ENCODE results near the gene RGS8.
"Not testable (repeated sequence)": the region's sequence is repeated elsewhere in the genome, so short reads cannot be mapped to it uniquely, and the experiment has no call there.

Gene RGS8

DNA sequence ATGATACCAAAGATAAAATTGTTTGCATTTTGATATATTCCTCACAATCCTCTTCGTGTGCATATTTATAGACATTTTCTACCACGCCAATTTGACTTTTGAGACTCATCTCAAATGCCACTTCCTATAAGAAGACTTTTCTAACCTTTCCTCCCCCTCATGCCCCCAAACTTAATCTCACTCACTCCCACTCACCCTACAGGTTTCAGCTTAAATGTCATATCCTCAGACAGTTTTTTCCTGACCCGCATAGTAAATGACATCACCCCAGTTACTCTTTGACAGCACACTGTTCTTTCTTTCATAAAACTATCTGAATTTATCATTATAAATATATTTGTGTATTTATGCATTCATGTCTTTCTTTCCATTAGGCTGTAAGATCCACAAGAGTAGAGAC lies 29.6 kb upstream of the RGS8 start:
- DNase-seq, result no peak
- TF ChIP-seq POLR2A (IDR thresholded peaks at IDR 0.05; ENCODE audit: low read length) (no peak), GATA1 (IDR thresholded peaks at IDR 0.05; ENCODE audit: low read depth, low read length) (no peak)

DNA sequence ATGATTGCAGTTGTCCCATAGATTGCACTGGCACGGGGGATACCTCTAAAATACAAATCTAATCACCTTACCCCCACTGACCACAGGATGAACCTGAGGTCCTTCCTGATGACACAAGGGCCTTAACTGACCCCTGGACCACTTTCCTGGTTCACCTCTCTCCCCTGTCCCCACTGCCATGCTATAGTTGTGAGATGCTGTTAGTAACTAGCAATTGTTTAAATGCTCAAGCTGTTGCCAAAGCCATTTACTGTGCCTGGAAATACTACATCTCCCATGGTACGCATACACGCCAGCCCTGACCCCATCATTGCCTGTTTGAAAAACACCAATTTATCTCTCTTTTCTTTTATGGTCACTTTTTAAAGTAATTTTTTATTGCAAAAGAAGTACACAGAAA lies 29.1 kb upstream of the RGS8 start:
- no peak for TF ChIP-seq GATA1 (IDR thresholded peaks at IDR 0.05; ENCODE audit: low read depth, low read length)
- TF ChIP-seq POLR2A (IDR thresholded peaks at IDR 0.05; ENCODE audit: low read length), result no peak

GRCh38 chr1:182709855-182710254 lies 25.5 kb upstream of the RGS8 start:
- TF ChIP-seq GATA1 (IDR thresholded peaks at IDR 0.05; ENCODE audit: low read depth, low read length) (no peak), POLR2A (IDR thresholded peaks at IDR 0.05; ENCODE audit: low read length) (no peak)
- no peak for DNase-seq

More for the DNA sequence above, 29.1 kb upstream of the RGS8 start:
- no peak for DNase-seq

GRCh38 chr1:182709225-182709764 lies 24.9 kb upstream of the RGS8 start:
- TF ChIP-seq GATA1 (IDR thresholded peaks at IDR 0.05; ENCODE audit: low read depth, low read length), result no peak
- TF ChIP-seq POLR2A (IDR thresholded peaks at IDR 0.05; ENCODE audit: low read length), result no peak
- no peak for DNase-seq

GRCh38 chr1:182707122-182707521 lies 22.7 kb upstream of the RGS8 start:
- no peak for TF ChIP-seq GATA1 (IDR thresholded peaks at IDR 0.05; ENCODE audit: low read depth, low read length)
- no peak for DNase-seq

DNA sequence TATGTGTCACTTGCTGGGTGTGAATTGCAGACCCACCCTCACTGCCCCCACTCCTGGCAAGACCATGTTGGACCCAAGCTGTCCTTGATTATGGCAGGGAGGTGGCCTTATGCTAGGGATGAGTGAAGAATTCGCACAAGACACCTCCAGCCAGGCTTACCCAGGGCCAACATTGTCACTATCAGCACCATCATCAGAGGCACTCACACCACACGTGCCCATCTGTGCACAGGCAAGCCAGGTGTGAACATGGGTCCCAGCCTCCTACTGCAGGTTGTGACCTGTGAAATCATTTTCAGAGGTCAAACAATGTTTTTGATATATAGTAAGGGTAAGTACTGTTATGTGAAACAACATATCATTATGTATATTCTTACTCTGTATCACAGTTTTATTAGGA lies 20.3 kb upstream of the RGS8 start:
- DNase-seq, result no peak
- no peak for TF ChIP-seq POLR2A (IDR thresholded peaks at IDR 0.05; ENCODE audit: low read length)

- no peak for DNase-seq
- TF ChIP-seq GATA1 (IDR thresholded peaks at IDR 0.05; ENCODE audit: low read depth, low read length) (no peak), POLR2A (IDR thresholded peaks at IDR 0.05; ENCODE audit: low read length) (no peak)
These were observed 19.2 kb upstream of the RGS8 start for GRCh38 chr1:182703539-182703938.

GRCh38 chr1:182702826-182703524 lies 18.6 kb upstream of the RGS8 start:
- no peak for DNase-seq
- TF ChIP-seq POLR2A (IDR thresholded peaks at IDR 0.05; ENCODE audit: low read length) (no peak), GATA1 (IDR thresholded peaks at IDR 0.05; ENCODE audit: low read depth, low read length) (no peak)

DNA sequence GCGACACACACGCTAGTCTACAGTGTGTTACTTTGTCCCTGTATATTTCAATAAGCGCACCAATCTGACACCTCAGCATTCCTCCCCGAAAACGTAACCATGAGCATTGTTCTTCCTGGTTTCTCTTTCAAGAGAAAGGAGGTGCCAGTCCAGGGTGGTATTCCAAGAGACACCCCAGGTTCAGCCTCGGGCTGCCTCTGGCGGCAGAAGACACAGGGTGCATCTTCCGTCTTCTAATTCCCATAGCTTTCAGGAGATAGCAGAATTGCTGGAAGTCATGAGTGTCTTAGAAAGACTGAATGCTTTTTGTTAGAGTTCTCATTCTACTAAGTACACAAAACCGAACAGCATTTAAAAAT lies 15.9 kb upstream of the RGS8 start:
- no peak for DNase-seq
- no peak for TF ChIP-seq GATA1 (IDR thresholded peaks at IDR 0.05; ENCODE audit: low read depth, low read length)
- no peak for TF ChIP-seq POLR2A (IDR thresholded peaks at IDR 0.05; ENCODE audit: low read length)

DNA sequence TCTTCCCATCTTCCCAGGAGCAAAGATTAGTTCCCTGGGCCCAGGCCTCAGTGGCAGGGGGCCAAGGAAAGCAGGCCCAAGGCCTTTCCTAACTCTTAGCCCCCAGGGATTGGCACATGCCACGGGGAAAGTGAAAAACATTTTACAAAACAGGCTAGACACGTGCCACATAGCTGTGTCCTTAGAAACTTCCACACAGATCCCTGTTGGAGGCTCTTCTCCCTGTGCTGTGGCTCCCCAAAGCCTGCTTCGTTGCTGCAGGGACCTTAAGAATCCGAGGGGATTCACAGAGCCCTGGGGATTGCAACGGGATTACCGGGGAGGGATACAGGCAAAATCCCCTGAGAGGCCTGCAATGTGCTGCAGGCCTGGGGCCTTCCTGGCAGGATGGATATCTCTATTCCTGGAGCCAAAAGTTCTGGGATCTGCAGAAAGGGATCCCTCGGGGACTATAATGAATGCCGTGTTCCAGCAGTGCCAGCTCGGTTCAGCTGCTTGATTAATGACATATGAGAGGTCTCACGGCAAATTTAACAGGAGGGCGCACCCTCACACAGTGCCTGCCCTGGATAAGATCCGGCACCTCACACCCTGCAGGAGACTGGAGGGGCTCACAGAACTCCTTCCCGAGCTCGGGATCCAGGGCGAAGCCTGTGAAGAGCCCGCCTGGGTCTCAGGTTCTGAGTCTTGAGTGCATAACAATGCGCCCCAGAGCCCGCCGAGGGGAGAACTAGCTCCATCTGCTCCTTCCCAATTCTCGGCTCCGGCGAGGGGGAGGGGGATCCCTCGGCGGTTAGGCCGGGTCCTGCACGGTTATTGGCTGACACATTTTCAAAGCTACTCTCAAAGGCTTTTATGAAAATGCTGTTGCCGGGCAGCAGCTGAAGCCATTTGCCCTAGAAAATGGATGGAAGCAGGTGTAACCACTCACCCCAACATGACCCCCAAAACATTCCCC lies 15.3 kb upstream of the RGS8 start:
- TF ChIP-seq POLR2A (IDR thresholded peaks at IDR 0.05; ENCODE audit: low read length) (no peak), GATA1 (IDR thresholded peaks at IDR 0.05; ENCODE audit: low read depth, low read length) (no peak)
- DNase-seq, result no peak

GRCh38 chr1:182698971-182699370 lies 14.6 kb upstream of the RGS8 start:
- TF ChIP-seq POLR2A (IDR thresholded peaks at IDR 0.05; ENCODE audit: low read length) (no peak), GATA1 (IDR thresholded peaks at IDR 0.05; ENCODE audit: low read depth, low read length) (no peak)

GRCh38 chr1:182693139-182693538 lies 8.8 kb upstream of the RGS8 start:
- DNase-seq, result not testable (repeated sequence)

More at GRCh38 chr1:182698971-182699370, 14.6 kb upstream of the RGS8 start:
- no peak for DNase-seq

- no peak for DNase-seq
- TF ChIP-seq POLR2A (IDR thresholded peaks at IDR 0.05; ENCODE audit: low read length) (no peak), GATA1 (IDR thresholded peaks at IDR 0.05; ENCODE audit: low read depth, low read length) (no peak)
These were observed 6.6 kb upstream of the RGS8 start for GRCh38 chr1:182690886-182691443.

GRCh38 chr1:182688436-182689205 lies 4.2 kb upstream of the RGS8 start:
- TF ChIP-seq GATA1 (IDR thresholded peaks at IDR 0.05; ENCODE audit: low read depth, low read length), result no peak
- TF ChIP-seq POLR2A (IDR thresholded peaks at IDR 0.05; ENCODE audit: low read length), result no peak
- DNase-seq, result no peak
